ENCODE measurements around the gene TPT1.
A peak's percentile ranks its signal among the peaks of the same experiment; 100 is the strongest.

Gene TPT1

DNA sequence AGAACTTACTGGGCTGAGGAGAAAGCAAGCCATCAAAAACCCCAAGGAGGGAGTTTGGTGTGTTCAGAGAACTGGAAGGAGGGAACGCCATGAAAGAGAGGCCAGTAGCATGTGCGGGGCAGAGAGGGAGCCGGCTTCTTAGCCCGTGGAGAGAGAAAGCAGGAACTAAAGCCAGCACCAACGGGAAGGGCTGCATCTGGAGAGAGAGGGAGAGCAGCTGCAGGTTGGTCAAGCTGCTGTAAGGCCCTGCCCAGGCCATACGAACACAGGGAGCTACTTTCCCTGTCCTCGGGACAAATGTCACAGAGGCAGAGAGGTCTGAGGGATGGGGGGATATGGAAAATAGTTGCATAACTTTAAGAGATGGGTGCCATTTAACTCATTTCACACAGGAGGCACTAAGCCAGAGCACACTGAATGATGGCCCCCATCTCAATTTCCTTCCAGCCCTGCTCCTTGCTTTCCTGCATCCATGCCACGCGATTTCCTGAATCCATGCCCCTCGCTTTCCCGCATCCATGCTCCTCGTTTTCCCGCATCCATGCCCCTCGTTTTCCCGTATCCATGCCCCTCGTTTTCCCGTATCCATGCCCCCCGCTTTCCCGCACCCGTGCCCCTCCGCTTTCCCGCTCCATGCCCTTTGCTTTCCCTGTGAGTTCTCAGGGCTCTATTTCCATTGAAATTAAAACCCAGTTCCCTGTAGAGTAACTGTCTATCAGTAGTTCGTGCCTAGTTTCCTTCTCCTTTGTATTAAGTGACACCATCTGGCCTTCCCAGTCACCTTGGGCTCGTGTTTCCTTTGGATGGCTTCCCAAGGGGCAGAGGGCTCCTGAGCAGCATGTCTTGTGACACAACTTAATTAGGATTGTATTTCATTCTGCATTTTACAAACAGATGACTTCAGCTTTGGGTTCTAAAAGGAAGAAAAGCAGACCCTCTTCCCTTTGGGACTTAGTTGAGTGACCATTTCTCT, 31.5 kb upstream of the TPT1 start:
- ATAC-seq, result peak; percentile 27; the same call in 2 of the 3 replicates

DNA sequence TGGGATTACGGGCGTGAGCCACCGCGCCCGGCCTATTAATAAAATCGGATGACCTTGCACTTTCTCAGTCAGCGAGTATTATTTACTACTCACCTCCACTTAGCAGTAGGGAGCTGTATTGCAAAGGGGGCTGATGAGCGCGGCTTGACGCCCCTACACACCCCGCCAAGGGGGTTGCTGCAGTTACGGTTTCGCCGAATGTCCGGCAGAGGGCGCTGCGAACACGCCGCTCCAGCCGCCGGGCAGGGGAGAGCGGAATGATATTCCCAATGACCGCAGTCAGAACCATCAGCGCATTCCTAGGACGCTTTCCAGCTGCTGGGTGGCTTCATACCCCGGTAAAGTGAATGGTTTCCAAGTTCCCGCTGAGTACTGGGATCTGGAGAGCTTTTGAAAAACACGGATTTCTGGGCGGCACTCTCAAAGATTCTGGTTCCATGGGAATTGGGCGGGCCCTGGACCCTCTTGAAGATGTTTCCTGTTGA, 30.0 kb upstream of the TPT1 start:
- ATAC-seq, result no peak
- TF ChIP-seq CSDC2 (CRISPR knock-in tag; IDR thresholded peaks at IDR 0.05), result no peak
- TF ChIP-seq TOX (CRISPR knock-in tag; IDR thresholded peaks at IDR 0.05; ENCODE audit: borderline replicate concordance), result no peak
- TF ChIP-seq TCF4 (CRISPR knock-in tag; IDR thresholded peaks at IDR 0.05; ENCODE audit: borderline replicate concordance), result no peak
- TF ChIP-seq PATZ1 (CRISPR knock-in tag; IDR thresholded peaks at IDR 0.05; ENCODE audit: borderline replicate concordance), result no peak
- TF ChIP-seq SNAI2 (CRISPR knock-in tag; IDR thresholded peaks at IDR 0.05), result no peak
- TF ChIP-seq ISL1 (CRISPR knock-in tag; IDR thresholded peaks at IDR 0.05), result no peak
- no peak for TF ChIP-seq ZC3H10 (CRISPR knock-in tag; IDR thresholded peaks at IDR 0.05)
- TF ChIP-seq ZFP30 (CRISPR knock-in tag; IDR thresholded peaks at IDR 0.05), result no peak
- TF ChIP-seq ZFP3 (CRISPR knock-in tag; IDR thresholded peaks at IDR 0.05), result no peak
- no peak for TF ChIP-seq PPARA (CRISPR knock-in tag; IDR thresholded peaks at IDR 0.05; ENCODE audit: borderline replicate concordance)
- no peak for TF ChIP-seq RARB (CRISPR knock-in tag; IDR thresholded peaks at IDR 0.05)
- no peak for TF ChIP-seq OSR1 (CRISPR knock-in tag; IDR thresholded peaks at IDR 0.05)
- no peak for TF ChIP-seq ZNF8 (CRISPR knock-in tag; IDR thresholded peaks at IDR 0.05)
- TF ChIP-seq, protein P1, sequence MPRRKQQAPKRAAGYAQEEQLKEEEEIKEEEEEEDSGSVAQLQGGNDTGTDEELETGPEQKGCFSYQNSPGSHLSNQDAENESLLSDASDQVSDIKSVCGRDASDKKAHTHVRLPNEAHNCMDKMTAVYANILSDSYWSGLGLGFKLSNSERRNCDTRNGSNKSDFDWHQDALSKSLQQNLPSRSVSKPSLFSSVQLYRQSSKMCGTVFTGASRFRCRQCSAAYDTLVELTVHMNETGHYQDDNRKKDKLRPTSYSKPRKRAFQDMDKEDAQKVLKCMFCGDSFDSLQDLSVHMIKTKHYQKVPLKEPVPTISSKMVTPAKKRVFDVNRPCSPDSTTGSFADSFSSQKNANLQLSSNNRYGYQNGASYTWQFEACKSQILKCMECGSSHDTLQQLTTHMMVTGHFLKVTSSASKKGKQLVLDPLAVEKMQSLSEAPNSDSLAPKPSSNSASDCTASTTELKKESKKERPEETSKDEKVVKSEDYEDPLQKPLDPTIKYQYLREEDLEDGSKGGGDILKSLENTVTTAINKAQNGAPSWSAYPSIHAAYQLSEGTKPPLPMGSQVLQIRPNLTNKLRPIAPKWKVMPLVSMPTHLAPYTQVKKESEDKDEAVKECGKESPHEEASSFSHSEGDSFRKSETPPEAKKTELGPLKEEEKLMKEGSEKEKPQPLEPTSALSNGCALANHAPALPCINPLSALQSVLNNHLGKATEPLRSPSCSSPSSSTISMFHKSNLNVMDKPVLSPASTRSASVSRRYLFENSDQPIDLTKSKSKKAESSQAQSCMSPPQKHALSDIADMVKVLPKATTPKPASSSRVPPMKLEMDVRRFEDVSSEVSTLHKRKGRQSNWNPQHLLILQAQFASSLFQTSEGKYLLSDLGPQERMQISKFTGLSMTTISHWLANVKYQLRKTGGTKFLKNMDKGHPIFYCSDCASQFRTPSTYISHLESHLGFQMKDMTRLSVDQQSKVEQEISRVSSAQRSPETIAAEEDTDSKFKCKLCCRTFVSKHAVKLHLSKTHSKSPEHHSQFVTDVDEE (CRISPR knock-in tag; IDR thresholded peaks at IDR 0.05), result no peak
- no peak for TF ChIP-seq BACH2 (CRISPR knock-in tag; IDR thresholded peaks at IDR 0.05; ENCODE audit: borderline replicate concordance)
- TF ChIP-seq CSRNP3 (CRISPR knock-in tag; IDR thresholded peaks at IDR 0.05), result no peak

More for the DNA sequence above, 31.5 kb upstream of the TPT1 start:
- TF ChIP-seq, protein P1 (CRISPR knock-in tag; IDR thresholded peaks at IDR 0.05), result no peak
- TF ChIP-seq ESRRG (CRISPR knock-in tag; IDR thresholded peaks at IDR 0.05) (no peak), CSRNP3 (CRISPR knock-in tag; IDR thresholded peaks at IDR 0.05) (no peak), GLIS3 (CRISPR knock-in tag; IDR thresholded peaks at IDR 0.05) (no peak), ZFP3 (CRISPR knock-in tag; IDR thresholded peaks at IDR 0.05) (no peak)
- TF ChIP-seq, protein P2, sequence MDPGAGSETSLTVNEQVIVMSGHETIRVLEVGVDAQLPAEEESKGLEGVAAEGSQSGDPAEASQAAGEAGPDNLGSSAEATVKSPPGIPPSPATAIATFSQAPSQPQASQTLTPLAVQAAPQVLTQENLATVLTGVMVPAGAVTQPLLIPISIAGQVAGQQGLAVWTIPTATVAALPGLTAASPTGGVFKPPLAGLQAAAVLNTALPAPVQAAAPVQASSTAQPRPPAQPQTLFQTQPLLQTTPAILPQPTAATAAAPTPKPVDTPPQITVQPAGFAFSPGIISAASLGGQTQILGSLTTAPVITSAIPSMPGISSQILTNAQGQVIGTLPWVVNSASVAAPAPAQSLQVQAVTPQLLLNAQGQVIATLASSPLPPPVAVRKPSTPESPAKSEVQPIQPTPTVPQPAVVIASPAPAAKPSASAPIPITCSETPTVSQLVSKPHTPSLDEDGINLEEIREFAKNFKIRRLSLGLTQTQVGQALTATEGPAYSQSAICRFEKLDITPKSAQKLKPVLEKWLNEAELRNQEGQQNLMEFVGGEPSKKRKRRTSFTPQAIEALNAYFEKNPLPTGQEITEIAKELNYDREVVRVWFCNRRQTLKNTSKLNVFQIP (CRISPR knock-in tag; IDR thresholded peaks at IDR 0.05; ENCODE audit: borderline replicate concordance, low read depth), result no peak

Measured in SK-N-SH treated with all-trans-retinoic acid at 6 μM for 48 hours (cell line).